GM21576 (cell line): ENCODE results near the gene POMGNT2.

Source experiments
- ATAC-seq: cut with Tn5 transposase; IDR thresholded peaks from one replicate; pipeline ENCODE4 v1.9.1; 2021; ENCODE audit warnings: mild to moderate bottlenecking, moderate library complexity; ENCODE audit not compliant: unreplicated experiment

The POMGNT2 gene

DNA sequence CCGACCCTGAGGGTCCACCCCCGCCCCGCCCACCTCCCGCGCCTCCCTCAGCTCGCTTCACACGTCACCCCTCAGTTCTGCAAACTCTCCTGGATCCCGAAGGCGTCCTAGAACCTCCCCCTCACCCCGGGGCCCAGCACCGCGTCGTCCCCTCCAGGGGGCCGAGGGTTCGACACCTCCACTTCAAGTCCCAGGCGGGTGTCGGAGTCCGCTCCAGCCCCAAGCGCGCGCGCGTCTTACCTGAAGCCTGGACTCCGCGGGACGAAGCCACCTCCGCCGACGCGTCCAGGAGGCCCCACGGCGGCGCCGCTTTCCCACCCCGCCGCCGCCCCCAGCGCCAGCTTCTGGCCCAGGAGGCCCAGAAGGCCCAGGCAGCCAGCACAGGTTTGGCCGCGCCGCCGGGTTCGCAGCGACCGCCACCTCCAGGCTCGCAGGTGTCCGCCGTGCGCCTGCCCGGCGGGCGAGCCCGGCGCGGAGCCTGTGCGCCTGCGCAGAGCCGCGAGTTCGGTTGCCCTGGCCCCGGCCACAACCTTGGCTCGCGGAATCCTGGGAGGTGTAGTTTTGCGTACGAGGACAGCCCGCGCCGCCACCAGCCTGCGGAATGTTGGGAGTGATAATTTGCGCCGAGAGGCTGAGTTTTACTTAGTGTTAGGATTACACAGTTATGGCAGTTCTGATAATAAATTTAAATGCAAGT is at the start of gene POMGNT2:
Gene POMGNT2, minus strand, starts transcription at position 484 of the 697 bp plus-strand sequence. CDS start 24,648 bp downstream, outside the sequence.
- no peak for ATAC-seq

DNA sequence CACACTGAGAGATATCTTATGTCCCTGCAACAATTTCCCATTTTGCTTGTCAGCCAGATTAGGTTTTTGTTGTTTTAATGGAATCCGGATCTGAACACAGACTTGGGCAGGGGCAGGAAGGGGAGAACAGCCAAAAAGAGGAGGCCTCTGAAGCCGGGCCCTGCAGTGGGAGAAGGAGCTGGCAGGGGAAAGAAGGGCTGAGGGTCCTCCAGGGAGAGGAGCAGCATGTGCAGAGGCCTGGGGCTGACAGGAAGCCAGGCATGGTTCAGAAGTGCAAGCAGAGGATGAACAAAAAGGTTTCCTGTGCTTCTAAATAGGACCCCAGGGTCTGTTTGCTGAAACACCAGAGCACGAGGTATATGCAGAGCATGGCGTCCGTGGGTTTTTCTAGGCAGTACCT is 49.1 kb upstream of the POMGNT2 start:
- ATAC-seq, result no peak

DNA sequence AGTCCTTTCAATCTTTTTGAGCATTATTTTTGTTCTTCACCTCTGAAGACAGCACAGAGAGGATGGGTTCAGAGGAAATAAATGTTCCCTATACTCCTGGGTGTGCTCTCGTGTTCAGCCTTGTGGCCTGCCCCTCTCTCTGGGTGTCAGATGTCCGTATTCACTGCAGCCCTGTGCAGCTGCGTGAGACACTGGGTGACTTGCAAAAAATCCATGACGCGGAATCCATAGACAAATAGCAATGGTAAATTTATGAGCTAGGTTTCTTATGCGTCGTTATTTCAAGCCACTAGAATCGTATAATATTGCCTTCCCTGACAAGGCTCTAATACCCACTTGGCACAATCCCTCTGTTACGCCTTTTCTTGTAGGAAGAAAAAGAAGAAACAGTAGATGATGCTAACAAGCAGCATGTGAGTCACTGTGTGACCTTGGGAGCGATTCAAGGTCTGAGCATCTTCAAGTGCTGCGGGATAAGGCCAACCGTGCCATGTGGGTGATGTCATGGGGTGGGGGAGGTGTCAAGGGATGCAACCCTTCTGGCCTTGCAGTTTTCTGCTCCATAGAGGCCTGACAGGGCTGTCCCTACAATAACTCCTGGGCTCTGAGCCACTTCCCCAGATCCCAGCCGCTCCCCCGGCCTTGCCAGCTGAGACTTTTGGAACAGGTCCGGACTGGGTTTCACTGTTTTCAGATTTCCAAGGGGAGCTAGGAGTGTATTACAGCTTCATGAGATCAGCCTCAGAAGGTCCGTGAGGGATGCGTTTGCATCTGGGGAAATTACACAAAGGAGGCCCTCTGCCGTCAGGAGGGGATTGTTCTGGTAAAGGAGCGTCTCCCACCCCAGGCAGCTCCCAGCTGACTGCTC is 47.6 kb upstream of the POMGNT2 start:
- no peak for ATAC-seq

DNA sequence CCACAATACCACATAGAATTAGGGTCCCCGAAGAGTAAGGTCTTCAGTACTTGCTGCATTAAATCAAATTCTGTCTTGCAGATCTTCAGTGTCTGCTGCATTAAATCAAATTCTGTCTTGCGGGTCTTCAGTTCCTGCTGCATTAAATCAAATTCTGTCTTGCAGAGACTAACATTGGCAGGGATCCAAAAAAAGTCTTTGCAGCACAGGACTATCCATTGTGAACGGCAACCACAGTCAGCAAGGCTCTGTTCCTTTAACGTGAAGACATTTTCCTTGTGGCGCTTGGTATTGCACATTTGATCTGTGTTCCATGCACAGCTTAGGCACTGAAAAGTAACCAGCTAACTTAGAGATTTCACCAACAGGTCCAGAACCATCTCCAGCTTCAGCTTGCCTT is 46.8 kb upstream of the POMGNT2 start:
- ATAC-seq, result no peak

DNA sequence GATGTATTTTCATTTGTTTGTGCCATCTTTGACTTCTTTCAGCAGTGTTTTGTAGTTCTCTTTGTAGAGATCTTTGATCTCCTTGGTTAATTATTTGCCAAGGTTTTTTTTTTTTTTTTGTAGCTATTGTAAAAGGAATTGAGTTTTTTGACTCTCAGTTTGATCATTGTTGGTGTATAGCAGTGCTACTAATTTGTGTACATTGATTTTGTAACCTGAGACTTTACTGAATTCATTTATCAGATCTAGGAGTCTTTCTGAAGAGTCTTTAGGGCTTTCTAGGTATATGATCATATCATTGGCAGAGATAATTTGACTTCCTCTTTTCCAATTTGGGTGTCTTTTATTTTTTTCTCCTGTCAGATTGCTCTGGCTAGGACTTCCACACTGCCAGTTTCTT is 42.2 kb upstream of the POMGNT2 start:
- no peak for ATAC-seq

DNA sequence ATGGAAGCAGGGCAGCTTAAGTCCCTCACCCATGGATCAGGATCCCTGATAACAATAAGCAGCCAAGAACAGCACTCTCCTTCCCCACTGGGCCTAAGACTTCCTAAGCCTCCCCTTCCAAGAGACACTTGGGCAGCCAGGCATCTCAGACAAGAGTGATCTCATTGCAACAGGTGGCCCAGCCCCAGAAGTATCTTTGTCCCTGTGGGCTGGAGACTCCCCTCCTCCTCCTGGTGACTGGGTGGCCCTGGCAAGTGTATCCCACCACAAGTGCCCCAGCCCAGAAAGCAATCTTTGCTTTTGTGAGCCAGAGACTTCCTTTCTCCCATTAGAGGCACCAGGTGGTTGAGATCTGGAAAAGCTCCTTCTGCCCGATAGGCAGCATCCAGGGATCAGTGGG is 40.7 kb upstream of the POMGNT2 start:
- no peak for ATAC-seq

DNA sequence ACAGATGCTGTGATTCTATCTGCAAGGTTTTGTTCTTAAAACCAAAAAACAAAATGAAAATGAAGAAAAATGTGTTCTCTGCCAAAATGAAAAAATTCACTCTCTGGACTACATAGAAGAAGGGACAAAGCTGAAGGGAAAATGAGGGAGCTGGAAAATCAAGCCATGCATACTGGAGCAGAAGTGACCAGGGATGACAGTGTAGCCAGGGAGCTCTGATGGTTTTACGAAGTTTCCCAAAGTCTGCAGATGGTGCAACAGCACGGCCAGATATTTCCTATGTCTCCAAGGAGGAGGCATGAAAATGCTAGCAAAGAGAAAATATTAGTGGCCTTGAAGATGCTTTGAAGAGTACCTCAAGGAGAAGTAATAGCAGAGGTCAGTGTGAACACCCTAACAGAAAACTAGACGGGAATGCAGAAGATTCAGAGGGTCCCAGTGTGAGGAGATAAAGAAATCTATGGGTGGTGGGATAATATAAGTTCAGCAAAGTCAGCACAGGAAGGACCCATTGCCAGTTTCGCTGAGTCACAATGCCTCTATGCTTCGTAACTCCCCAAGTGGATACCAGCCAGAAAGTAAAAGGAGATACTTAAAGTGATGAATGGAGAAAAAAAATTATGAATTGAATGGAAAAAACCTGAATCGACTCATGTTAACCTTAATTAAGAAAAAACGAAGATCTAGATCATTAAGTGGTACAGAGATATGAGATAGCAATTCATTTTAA is 39.0 kb upstream of the POMGNT2 start:
- ATAC-seq, result no peak

DNA sequence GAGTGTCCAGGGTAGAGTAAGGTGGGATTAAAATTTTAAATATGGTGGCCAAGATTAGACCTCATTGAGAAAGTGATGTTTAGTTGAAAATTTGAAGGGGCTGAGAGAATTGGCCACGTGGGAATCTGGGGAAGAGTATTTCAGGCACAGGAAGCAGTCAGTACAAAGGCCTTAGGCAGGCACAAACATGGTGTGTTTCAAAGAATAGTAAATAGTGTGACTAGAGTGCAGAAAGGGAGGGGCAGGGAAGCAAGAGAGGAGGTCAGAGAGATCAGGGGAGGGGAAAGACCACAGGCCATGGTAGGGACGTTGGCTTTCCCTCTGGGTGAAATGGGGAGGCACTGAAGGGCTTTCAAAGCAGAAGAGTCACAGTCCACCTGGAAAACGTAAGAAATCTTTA is 36.6 kb upstream of the POMGNT2 start:
- no peak for ATAC-seq

DNA sequence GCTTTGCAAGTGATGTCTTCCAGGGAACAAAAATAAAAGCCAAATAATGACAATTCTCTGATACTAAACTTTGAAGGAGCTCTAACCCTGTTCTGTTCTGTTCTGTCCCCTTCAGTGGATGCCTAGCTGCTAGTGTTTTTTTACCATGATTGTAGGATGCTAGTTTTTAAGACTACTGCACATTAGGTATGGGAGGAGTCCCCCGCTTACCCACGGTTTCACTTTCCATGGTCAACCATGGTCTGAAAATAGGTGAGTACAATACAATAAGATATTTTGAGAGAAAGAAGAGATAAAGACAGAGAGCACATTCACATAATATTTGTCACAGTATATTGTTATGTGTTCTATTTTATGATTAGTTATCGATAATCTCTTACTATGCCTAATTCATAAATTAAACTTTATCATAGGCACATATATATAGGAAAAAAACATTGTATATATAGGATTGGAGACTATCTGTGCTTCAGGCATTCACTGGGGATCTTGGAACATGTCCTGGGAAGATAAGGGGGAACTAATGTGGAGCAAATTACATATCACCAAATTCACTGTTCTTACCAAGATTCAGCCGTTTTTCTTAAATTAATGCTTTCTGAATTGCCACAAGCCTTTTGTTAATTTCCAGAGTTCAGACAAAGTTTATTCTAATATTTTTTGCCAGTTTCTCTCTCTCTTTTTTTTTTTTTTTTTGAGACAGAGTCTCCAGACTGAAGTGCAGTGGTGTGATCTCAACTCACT is 32.8 kb upstream of the POMGNT2 start:
- no peak for ATAC-seq

DNA sequence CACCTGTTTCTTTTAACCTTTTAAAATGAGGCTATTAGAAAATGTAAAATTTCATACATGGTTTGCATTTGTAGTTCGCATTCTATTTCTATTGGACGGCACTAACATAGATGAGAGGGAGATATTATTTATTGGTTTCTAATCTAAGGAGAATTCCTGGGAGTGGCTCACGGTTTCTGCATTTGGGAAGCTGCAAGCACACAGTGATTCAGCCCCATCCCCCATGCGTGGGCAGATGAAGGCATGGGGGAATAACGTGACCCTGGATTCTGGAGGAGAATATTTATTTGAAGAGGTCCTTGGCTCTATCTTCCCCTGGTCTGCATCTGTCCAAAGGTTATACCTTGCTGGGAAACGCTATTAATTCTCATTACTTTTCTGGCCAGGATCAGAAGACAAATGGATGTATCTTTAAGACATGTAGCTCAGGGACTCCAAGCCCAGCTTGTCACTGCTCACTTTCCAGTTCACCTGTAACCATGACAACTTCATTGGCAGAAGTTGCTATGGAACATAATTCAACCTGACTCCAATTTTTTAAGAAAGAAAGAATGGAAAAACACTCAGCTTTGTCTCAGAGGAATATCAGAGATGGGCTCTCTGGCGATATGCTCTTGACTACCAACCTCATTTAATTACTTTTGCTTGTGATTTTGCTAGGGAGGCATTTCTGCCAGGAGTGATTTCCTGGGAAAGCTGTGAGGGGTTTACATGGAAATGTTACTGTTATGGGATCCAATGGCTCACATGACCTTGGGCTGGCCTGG is 27.2 kb upstream of the POMGNT2 start:
- ATAC-seq, result no peak

DNA sequence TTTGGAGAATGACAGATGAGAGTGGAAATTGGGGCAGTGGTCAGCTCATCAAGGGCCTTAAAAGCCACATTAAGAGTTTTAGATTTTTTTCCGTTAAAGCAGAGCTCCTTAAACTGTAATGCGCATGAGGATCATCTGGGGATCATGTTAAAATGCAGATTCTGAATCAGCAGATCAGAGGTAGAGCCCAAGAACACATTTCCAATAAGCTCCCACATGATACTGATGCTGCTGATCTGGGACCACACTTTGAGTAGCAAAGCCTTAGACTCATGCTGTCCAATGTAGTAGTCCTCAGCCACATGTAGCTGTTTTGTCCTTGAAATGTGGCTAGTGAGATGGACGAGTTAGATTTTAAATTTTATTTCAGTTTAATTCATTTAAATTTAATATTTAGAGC is 26.3 kb upstream of the POMGNT2 start:
- ATAC-seq, result no peak

DNA sequence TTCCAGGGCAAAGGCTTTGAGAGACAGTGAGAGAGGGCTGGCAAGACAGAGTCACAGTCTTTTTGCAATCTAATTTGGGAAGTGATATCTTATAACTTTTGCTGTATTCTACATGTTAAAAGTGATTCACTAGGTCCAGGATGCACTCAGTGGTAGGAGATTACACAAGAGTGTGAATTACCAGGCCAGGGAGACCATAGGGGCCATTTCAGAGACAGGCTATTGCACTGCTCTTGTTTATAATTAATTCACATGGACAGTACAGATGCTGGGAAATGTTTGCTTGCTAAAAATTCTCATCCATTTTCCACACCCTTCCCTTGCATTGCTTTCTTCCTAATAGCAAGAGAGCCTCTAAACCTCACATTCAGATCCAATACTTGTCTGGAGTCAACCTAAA is 22.6 kb upstream of the POMGNT2 start:
- ATAC-seq, result no peak

DNA sequence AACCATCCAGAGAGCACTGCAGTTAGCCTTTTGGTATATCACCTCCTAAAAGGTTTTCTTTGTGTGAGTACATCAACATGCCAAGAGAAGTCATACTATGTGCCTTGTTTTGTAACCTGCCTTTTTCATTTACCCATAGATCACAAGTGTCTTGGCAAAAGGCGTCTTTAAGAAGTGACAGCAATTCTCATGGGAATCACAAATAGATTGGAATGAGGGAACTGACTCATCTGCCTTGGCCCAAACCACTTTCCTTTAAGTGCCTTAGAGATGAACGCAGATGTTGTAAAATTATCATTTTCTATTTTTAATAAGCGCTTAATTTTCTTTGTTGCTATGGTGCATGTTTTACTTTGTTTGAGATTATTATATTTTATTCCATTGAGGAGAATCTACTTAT is 20.7 kb upstream of the POMGNT2 start:
- no peak for ATAC-seq

DNA sequence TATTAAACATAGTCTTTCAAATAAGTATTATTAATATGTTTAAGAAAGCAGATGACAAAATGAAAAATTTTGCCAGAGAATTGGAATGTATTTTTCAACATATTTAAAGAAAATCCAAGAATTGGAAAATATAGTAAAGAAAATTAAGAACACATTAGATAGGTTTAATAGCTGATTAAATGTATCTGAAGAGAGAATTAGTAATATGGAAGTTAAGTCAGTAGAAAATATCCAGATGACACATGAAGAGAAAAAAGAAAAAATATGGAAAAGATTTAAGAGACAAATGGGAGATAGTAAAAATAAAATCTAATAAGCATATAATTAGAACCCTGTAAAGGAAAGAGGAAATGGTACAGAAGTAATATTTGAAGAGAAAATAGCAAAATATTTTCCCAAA is 18.0 kb upstream of the POMGNT2 start:
- ATAC-seq, result no peak

DNA sequence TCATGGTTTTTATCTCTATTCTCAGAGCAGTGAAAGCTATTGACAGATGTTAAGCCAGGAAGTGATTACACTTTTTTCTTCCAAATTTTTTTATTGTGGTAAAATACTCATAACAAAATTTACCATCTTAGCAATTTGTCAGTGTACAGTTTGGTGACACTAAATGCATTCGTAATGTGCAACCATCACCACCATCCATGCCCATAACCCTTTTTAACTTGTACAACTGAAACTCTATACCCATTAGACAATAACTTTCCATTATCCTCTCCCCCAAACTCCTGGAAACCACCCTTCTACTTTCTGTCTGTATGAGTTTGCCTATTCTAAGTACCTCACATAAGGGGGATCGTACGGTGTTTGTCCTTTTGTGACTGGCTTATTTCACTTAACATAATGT is 15.1 kb upstream of the POMGNT2 start:
- ATAC-seq, result no peak

DNA sequence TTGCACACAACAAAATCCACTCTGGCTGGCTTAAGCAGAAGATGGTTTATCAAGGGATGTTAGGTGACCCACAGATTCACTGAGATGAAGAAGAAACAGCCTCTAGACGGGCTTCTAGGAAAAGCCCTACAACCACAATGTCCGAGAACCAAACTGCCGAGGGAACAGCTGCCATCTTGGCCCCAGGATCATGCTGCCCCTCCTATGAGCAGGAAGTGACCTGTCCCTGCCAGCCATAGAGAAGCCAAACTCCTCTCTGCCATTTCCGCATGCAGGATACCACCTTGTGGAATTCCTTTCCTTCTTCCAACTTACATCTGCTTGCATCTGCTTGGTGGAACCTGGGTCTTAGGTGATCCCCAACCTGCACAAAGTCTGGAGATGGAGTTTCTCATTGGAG is 11.4 kb upstream of the POMGNT2 start:
- no peak for ATAC-seq

DNA sequence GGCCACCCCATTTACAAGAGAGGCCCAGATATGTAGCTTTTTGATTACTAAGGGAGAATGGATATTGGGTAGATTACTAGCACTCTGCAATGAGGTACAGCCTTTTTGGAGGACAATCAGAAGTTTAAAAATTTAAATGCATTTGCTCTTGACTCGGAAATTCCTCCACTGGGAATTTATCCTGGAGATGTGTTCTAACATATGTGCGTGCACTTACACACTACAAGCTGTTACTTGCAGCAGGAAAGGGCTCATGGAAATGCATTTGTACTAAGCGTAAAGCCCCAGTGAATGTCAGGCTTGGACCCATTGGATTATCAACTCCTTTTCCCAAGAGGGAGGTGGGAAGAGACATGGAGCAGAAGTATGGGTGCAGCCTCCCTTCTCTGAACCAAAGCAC is 7.8 kb upstream of the POMGNT2 start:
- ATAC-seq, result no peak

DNA sequence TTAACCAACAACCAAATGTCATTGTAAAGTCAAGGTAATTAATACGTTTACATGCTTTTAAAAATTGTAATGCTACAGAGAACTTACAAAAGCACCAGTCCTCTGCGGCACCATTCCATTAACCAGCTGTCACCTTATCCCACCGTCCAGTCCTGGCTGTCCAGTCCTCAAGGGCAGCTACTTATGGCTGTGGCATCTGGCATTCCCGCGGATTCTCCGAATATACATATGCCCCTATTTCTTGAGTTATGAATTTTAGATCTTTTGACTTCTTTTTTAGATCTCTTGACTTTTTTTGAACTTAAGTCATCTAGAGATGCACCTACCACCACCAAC is 382 bp upstream of the POMGNT2 start:
- ATAC-seq, result no peak

DNA sequence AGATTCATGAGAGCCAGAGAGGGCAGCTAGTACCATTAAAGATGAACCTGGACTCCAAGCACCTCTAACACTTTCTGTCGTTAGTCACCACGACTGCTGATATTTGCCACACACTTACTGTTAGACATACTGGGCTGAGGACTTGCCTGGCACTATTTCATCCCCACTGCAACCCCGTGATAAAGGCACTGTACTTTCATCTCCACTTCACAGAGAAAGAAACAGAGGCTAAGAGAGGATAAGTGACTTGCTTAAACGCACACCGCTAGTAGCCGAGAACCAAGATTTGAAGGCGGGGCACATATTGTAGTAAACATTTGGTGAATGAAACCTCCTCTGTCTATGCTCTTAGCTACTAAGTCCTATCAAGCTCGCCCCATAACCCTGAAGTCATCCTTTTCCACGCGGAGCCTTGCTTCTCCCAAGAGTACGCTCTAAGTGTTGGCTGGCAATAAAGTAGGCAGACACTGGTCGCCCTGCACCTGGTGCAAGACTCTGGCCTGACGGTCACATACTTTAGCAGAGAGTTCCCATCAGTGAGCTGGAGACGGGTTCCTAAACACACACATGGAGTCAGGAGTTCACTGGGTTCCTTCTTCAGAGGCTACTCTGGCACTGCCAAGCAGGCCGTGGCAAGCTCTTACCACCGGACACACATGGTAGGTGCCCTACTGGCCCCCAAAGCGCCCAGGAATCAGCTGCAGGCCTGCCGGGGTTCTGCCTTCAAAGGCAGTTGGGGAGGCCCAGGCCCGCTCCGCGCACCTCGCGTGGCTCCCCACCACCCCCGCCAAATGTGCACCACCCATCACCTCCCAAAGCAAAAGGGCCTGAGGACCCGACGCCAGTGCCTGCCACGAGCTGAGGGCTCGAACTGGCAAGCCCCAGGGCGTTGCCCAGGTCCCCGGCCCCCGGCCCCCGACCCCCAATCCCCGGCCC is 951 bp downstream of the POMGNT2 start:
- no peak for ATAC-seq
